HFFc6 (cell line): Measurements from ENCODE around the gene LRRIQ1. TPM values are rescaled to one million over a fixed set of nuclear protein-coding genes. Genes with fewer than 3 reads are reported as not detected.
A peak's percentile ranks its signal among the peaks of the same experiment; 100 is the strongest.

Source experiments
- DNase-seq: peaks from one replicate; pipeline ENCODE4 v3.0.0-alpha.2; 2018
- H3K27ac Mint-ChIP-seq: 2 replicates; pipeline ENCODE4 v1.8.0; 2020; ENCODE audit warnings: mild to moderate bottlenecking, mixed read lengths
- H3K27me3 Mint-ChIP-seq: 2 replicates; pipeline ENCODE4 v1.8.0; 2021; ENCODE audit warnings: mild to moderate bottlenecking, moderate library complexity, mixed read lengths; ENCODE audit not compliant: insufficient read depth
- H3K36me3 Mint-ChIP-seq: 2 replicates; pipeline ENCODE4 v1.8.0; 2021; ENCODE audit warnings: low read depth, mixed read lengths
- H3K4me1 Mint-ChIP-seq: 2 replicates; pipeline ENCODE4 v1.8.0; 2020; ENCODE audit warnings: low read depth, mixed read lengths
- H3K4me3 Mint-ChIP-seq: 2 replicates; pipeline ENCODE4 v1.8.0; 2020; ENCODE audit warnings: mild to moderate bottlenecking, moderate library complexity, mixed read lengths
- H3K9me3 Mint-ChIP-seq: 2 replicates; pipeline ENCODE4 v1.8.0; 2020; ENCODE audit warnings: mild to moderate bottlenecking, mixed read lengths
- CTCF ChIP-seq: fragments of 200-600 bp; sonication (generic); IDR thresholded peaks from 2 replicates; pipeline ENCODE4 v1.5.0; 2021; ENCODE audit warnings: antibody characterized with exemption, mild to moderate bottlenecking
- total RNA-seq, 6 experiments: library from RNA; stranded (reverse); fragmentation: NEBNext Ultra II Directional; extraction: Animal tissue kit (Norgen Biotek cat#: 25700); gene quantifications; 2 replicates in 1 of 6; 3 replicates in 5 of 6; pipeline ENCODE4 v1.2.3, GENCODE V29; 2021

Gene LRRIQ1
- total RNA-seq, 6 experiments from 2014 or later: 0.21 to 0.57 TPM; not detected in 4

- TF ChIP-seq CTCF: peak; percentile 91
- H3K4me1 Mint-ChIP-seq: no peaks in the 10 kb centered on the region
- no peak overlapping the region for H3K4me3 Mint-ChIP-seq
- H3K27ac Mint-ChIP-seq: no peak overlapping the region
- no peaks in the 10 kb centered on the region for H3K36me3 Mint-ChIP-seq
- H3K27me3 Mint-ChIP-seq: no peaks in the 10 kb centered on the region
- H3K9me3 Mint-ChIP-seq: no peaks in the 10 kb centered on the region
- DNase-seq: peak; percentile 25
Observed at GRCh38 chr12:85057370-85057963, 21.3 kb downstream of the LRRIQ1 start.

- Mint-ChIP-seq H3K36me3 (no peaks in the 10 kb centered on the region), H3K27ac (no peak overlapping the region), H3K4me1 (no peaks in the 10 kb centered on the region), H3K27me3 (no peaks in the 10 kb centered on the region), H3K9me3 (no peaks in the 10 kb centered on the region), H3K4me3 (no peak overlapping the region)
- TF ChIP-seq CTCF: no peak
- DNase-seq: no peak
Observed at GRCh38 chr12:85058339-85058738, 22.2 kb downstream of the LRRIQ1 start.

- Mint-ChIP-seq H3K27me3 (no peaks in the 10 kb centered on the region), H3K4me3 (no peak overlapping the region), H3K9me3 (no peaks in the 10 kb centered on the region), H3K4me1 (no peaks in the 10 kb centered on the region), H3K27ac (no peak overlapping the region), H3K36me3 (no peaks in the 10 kb centered on the region)
- no peak for TF ChIP-seq CTCF
- DNase-seq: no peak
Observed at GRCh38 chr12:85059594-85059993, 23.4 kb downstream of the LRRIQ1 start.

DNA sequence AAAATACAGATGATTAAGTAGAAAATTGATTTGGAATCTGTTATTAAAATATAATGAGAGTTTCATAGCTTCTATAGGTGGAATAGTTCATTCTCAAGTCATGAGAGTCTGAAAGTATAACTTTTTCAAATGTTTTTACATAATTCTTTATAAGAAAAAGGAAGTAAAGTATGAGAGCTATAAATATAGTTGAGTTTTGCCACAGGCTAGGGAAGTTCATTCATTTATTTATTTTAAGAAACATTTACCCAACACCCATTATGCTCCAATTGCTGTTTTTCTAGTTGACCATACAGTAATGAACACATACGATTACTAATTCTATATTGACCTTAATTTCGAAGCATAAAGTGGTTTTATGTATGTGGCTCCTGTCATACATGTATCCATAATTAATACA, 24.8 kb downstream of the LRRIQ1 start:
- Mint-ChIP-seq H3K36me3 (no peaks in the 10 kb centered on the region), H3K27ac (no peak overlapping the region), H3K4me3 (no peak overlapping the region), H3K27me3 (no peaks in the 10 kb centered on the region), H3K9me3 (no peaks in the 10 kb centered on the region), H3K4me1 (no peaks in the 10 kb centered on the region)
- TF ChIP-seq CTCF: no peak
- no peak for DNase-seq

- Mint-ChIP-seq H3K27ac (no peak overlapping the region), H3K4me1 (no peaks in the 10 kb centered on the region), H3K9me3 (no peaks in the 10 kb centered on the region), H3K27me3 (no peaks in the 10 kb centered on the region), H3K4me3 (no peak overlapping the region), H3K36me3 (no peaks in the 10 kb centered on the region)
- no peak for DNase-seq
- TF ChIP-seq CTCF: no peak
Observed at GRCh38 chr12:85065837-85066482, 29.8 kb downstream of the LRRIQ1 start.
